HG02870 (cell line): ENCODE data around the gene TFPI2.

ENCODE experiments used
- ATAC-seq: cut with Tn5 transposase; IDR thresholded peaks from one replicate; pipeline ENCODE4 v1.9.1; 2021; ENCODE audit warnings: mild to moderate bottlenecking, moderate library complexity; ENCODE audit not compliant: unreplicated experiment

TFPI2 gene

DNA sequence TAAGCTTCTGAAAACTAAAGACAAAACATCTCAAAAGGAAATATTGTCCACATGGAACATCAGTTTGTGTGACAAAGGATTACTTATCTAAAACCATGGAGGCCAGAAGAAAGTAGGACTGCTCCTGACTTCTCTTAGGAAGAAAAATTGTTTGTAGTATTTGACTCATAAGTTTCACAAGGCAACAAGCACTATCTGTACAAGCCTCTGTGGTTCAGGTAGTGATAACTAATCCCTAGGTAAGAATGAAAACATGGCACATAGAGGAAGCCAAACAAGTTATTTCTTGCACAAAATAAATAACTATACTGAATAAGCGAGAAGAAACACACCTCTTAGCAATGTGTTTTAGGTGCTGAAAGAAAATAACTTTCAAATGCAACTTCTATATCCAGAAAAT is 30.3 kb downstream of the TFPI2 start:
- no peak for ATAC-seq

DNA sequence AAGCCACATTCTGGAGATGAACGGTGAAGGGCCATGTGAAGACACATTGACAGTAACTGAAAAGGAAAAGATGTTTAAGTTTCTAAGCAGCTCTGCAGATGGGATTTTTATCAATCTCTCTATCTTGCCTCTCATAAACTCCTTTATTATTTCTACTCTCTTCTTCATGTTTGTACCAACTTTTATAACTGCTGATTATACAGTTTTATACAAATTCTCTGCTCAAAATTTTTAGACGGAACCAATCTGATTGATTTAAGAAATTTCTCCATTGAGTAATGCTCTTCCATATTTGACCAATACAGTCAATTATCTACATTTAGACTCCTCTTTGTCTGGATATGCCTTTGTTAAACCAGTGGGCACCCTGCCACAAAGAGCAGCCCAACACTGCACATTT is 31.7 kb downstream of the TFPI2 start:
- no peak for ATAC-seq

DNA sequence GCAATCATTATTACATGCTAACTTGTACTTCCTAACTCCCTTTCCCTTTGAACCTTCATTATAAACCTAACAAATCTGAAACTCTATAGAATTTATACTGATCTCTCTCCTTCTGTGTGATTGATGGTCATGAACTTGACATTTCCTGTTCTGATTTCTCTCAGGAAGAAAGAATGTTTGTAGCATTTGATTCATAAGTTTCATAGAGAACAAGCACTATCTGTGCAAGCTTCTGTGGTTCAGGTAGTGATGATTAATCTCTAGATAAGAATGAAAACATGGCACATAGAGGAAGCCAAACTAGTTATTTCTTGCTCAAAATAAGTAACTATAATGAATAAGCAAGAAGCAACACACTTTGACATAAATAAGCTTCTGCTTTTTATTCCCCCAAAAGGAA is 34.2 kb downstream of the TFPI2 start:
- ATAC-seq = peak; percentile 82

DNA sequence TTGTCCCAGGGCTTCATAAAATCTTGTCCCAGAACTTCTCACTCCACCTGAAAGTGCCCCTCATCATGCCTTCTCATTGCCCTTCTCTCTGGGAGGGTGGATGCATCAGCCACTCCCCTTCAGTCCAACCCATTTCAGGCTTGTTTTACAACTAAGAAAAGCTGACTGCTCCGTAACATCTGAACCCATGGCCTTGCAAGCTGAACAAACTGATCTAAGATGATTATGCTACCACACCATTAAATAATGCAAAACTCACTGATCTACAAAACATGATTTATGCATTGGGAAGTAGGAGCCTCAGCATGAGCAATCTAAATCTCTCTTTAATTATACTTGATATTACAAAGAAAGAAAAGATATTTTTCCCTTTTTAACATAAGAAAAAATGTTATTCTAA is 34.8 kb downstream of the TFPI2 start:
- ATAC-seq = no peak

DNA sequence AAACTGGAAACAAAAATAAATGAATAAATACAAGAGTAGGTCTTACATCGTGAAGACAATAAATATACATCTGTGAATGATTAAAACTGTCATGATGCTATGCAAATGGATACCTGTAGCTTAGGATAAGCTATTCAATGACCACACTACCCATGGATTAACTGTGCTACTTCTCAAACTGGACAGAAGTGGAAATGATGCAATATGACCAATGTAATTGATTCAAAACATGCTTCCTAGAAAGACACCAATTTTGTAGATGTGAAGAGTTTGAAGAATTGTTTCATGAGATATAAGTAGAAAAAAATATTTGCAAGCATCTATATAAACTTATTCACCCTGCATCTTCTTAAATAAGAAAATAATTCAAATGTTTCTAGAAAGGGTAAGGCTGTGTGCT is 36.1 kb downstream of the TFPI2 start:
- no peak for ATAC-seq

DNA sequence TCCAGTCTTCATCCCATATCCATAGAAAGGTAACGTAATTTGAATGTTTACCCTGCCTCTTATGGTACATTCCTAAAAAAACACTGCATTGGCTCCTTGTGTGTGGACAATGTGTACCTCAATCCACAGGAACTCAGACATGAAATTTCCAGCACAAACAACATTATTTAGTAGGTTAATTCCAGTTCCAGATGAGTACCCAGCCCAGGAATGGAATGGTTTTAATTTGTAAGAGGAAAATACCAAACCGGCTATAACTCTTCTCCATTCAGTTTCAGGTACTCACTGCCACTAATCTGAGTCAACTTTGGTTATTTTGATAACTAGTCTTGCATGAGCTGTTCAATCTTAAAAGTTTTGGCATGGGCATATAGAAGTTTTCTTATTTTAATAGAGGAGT is 39.0 kb downstream of the TFPI2 start:
- no peak for ATAC-seq

DNA sequence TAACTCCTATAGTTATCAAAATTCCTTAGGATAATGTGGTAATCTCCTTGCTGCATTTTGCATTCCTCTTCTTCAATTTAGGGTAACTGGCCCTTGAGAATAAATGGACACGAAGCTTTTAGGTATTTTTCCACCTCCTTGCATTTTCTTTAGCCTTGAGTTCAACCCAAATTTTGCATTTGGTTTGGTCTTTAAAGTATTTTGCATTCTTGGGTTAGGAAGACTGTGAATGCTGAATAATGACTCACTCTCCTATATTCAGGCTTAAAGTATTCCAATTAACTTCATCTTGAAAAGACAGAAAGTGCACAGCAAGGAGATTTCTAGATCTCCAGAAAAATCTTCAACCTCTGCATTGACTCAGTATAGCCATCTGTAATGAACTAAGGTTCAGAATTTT is 47.3 kb downstream of the TFPI2 start:
- no peak for ATAC-seq

DNA sequence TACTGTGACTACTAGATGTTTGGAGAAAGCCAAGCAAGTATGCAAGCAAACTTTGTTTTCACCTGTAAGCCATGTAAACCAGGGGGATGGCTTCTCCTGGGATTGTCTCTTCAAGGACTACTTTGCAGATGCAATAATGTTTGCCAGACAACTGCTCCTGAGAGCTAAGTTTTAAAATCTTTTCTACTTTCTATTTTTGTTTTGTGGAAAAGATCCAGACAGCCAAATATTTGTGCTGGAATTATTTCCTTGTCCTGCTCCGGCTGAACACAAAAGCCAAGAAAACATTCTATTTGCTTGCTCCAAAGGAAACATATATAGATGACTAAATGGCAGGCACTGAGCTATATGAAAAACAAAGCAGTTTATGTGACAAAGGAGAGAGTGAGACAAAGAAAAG is 51.6 kb downstream of the TFPI2 start:
- ATAC-seq = no peak

DNA sequence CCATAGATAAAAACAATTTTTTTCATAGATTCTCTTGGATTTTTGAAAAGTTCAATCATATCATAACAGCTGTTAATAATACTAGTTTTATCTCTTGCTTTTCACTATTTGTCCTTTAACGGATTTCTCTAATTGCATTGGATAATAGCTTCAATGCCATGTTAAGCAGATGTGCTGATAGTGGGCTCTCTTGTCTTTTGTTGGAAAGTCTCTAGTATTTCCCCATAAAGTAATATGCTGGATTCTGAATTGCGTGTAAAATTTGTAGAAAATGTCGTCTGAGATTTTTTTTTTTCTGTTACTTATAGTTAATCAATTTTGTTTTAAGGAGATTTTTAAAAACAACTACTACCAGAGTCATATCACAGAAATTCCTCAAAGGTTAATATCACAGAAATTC is 53.3 kb downstream of the TFPI2 start:
- no peak for ATAC-seq

DNA sequence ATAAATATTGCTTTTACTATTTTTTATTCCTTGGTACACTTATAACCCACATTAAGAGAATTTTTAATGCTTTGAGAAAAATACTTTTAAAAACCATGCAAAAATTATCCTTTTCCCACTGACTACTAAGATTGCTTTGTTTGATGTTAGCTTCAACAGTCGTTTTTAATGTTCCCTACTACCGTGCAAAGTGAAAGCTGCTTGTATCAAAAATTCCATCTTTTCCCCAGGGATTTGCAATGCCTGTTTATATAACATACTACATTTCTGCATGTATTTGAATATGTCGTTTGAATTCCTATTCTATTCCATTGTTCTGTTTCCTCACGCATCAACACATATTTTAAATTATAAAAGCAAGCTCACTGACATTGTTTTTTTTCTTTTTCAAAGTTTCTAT is 54.4 kb downstream of the TFPI2 start:
- no peak for ATAC-seq

DNA sequence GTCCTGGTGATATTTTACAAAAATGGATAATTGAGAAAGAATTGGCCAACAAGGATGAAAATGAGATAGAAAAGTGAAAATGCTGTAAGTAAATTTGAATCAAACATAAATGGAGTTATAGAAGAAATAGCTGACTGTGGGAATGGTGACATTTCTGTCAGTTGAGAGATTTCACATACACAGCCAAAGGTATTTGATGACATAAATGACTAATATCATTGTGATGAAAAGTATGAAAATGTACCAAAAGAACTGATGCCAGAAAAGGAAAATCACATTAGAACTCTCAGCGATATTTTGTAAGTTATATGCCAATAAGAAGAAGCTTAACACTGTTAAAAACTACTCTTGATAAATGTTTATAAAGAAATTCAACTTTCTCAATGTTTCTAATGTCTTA is 54.9 kb downstream of the TFPI2 start:
- ATAC-seq = no peak
